GM12878 (cell line): ENCODE data around the gene OPTC. TPM values are rescaled to one million over a fixed set of nuclear protein-coding genes. Genes with fewer than 3 reads are reported as not detected.

Source experiments
- ATAC-seq: fragments of 200-7000 bp; cut with Tn5 transposase; 3 replicates; pipeline ENCODE4 v1.9.1; 2020; ENCODE audit warnings: mild to moderate bottlenecking, moderate library complexity
- BruUV-seq: library from RNA; stranded (reverse); fragments of 400-500 nt; replicated peaks from 2 replicates; lab custom pipeline; 2021; lab: Mats Ljungman, UMichigan
- CTCF ChIA-PET: fragments of 300-600 bp; sonication (Branson Sonifier 250); formaldehyde crosslinking; extraction: SDS; loops from one replicate; lab custom pipeline; 2021; ENCODE audit warnings: inconsistent platforms; lab: Yijun Ruan, JAX
- POLR2A ChIA-PET: fragments of 350-600 bp; formaldehyde crosslinking; extraction: SDS; loops from one replicate; lab custom pipeline; 2021; ENCODE audit warnings: inconsistent platforms; lab: Charles Lee
- RAD21 ChIA-PET: fragments of 300-600 bp; sonication (Branson Sonifier 250); formaldehyde crosslinking; loops from one replicate; lab custom pipeline; 2023; ENCODE audit warnings: antibody characterized with exemption; ENCODE audit not compliant: unreplicated experiment; lab: Charles Lee
- SMC1A ChIA-PET: fragments of 300-600 bp; sonication (Branson Sonifier 250); formaldehyde crosslinking; loops from one replicate; lab custom pipeline; 2023; ENCODE audit not compliant: unreplicated experiment, uncharacterized antibody; lab: Charles Lee
- DNase-seq: peaks from one replicate; pipeline ENCODE4 v3.0.0-alpha.2; 2011; ENCODE audit warnings: low read depth, low spot score
- FAIRE-seq: peaks from 3 replicates; lab custom pipeline; 2011; peaks lifted over from hg19 to GRCh38; lab: Jason Lieb, UNC
- H2AFZ ChIP-seq: 2 replicates; pipeline ENCODE4 v1.6.0; 2011; ENCODE audit warnings: low read depth, low read length, control low read depth; ENCODE audit not compliant: control insufficient read depth
- H3K27ac ChIP-seq: 2 replicates; pipeline ENCODE4 v1.5.1; 2011; ENCODE audit warnings: control low read depth; ENCODE audit not compliant: control insufficient read depth, insufficient read depth
- H3K27me3 ChIP-seq, 2 experiments: replicated peaks in 1 of 2; 2 replicates each; pipeline versions ENCODE4 v1.6.0 to v1.6.1; 2011; ENCODE audit warnings: low read length in 1 of 2; ENCODE audit not compliant: control insufficient read depth in 2 of 2, insufficient read depth in 2 of 2
- H3K36me3 ChIP-seq, 2 experiments: 2 replicates each; pipeline ENCODE4 v1.5.1; 2011; ENCODE audit warnings: low read length in 1 of 2; ENCODE audit not compliant: control insufficient read depth in 2 of 2, insufficient read depth in 2 of 2
- H3K4me1 ChIP-seq: 2 replicates; pipeline ENCODE4 v1.6.1; 2011; ENCODE audit warnings: mild to moderate bottlenecking, low read length, moderate library complexity, mixed read lengths; ENCODE audit not compliant: control insufficient read depth, insufficient read depth
- H3K4me2 ChIP-seq: 2 replicates; pipeline ENCODE4 v1.6.0; 2011; ENCODE audit warnings: control low read depth; ENCODE audit not compliant: control insufficient read depth, insufficient read depth
- H3K4me3 ChIP-seq: fragments of 200-600 bp; sonication (generic); 2 replicates; pipeline ENCODE4 v1.5.1; 2016
- H3K79me2 ChIP-seq: 2 replicates; pipeline ENCODE4 v1.6.0; 2011; ENCODE audit warnings: low read length; ENCODE audit not compliant: control insufficient read depth, insufficient read depth
- H3K9ac ChIP-seq: 2 replicates; pipeline ENCODE4 v1.8.0; 2011; ENCODE audit warnings: low read length, control low read depth, mixed read lengths; ENCODE audit not compliant: control insufficient read depth, insufficient read depth
- H3K9me3 ChIP-seq: replicated peaks from 3 replicates; pipeline ENCODE4 v1.5.1; 2011; ENCODE audit warnings: mild to moderate bottlenecking, low read length; ENCODE audit not compliant: control insufficient read depth, insufficient read depth
- H4K20me1 ChIP-seq: 2 replicates; pipeline ENCODE4 v1.6.0; 2011; ENCODE audit not compliant: control insufficient read depth, insufficient read depth
- BCL3 ChIP-seq: IDR thresholded peaks from 2 replicates; pipeline ENCODE4 v1.6.1; 2011; ENCODE audit warnings: borderline replicate concordance, low read depth, mild to moderate bottlenecking, moderate library complexity, low read length; ENCODE audit not compliant: insufficient read depth, poor library complexity, severe bottlenecking
- BMI1 ChIP-seq: fragments of 450-650 bp; IDR thresholded peaks from 2 replicates; pipeline ENCODE4 v1.6.1; 2016; ENCODE audit warnings: mild to moderate bottlenecking, moderate library complexity, borderline replicate concordance
- DPF2 ChIP-seq: fragments of 450-650 bp; IDR thresholded peaks from 2 replicates; pipeline ENCODE4 v1.6.1; 2017; ENCODE audit warnings: mild to moderate bottlenecking
- MEF2A ChIP-seq: IDR thresholded peaks from 2 replicates; pipeline ENCODE4 v1.6.1; 2011; ENCODE audit warnings: low read depth, mild to moderate bottlenecking, low read length, moderate library complexity; ENCODE audit not compliant: insufficient read depth
- PBX3 ChIP-seq: IDR thresholded peaks from 2 replicates; pipeline ENCODE4 v1.6.1; 2011; ENCODE audit warnings: mild to moderate bottlenecking, low read depth, low read length, moderate library complexity; ENCODE audit not compliant: insufficient replicate concordance
- SRF ChIP-seq, 2 experiments: IDR thresholded peaks; 2 replicates each; pipeline ENCODE4 v1.6.1; 2011; ENCODE audit warnings: low read depth in 2 of 2, low read length in 2 of 2, mild to moderate bottlenecking in 1 of 2, moderate library complexity in 1 of 2
- TARDBP ChIP-seq: IDR thresholded peaks from 2 replicates; pipeline ENCODE4 v1.6.1; 2016; ENCODE audit warnings: borderline replicate concordance
- ZNF384 ChIP-seq: IDR thresholded peaks from 2 replicates; pipeline ENCODE4 v1.6.1; 2012; ENCODE audit warnings: low read depth, mild to moderate bottlenecking, low read length, improper control_type of control experiment, borderline replicate concordance
- ZNF622 ChIP-seq: fragments of 450-650 bp; IDR thresholded peaks from 2 replicates; pipeline ENCODE4 v1.6.1; 2017; ENCODE audit warnings: mild to moderate bottlenecking, inconsistent platforms
- WGBS: methylation state at CpG from one replicate; pipeline ENCODE4 v1.1.6; 2016; ENCODE audit warnings: low lambda C conversion rate; ENCODE audit not compliant: insufficient replicate concordance, insufficient coverage; ENCODE audit errors: missing lambda C conversion rate; 5-methylcytosine and 5-hydroxymethylcytosine counted together
- in situ Hi-C: fragments of 300-500 bp; cut with MboI; formaldehyde crosslinking; loops from 9 replicates; pipeline ENCODE4 v1.14.3; 2018; ENCODE audit warnings: mixed read lengths
- intact Hi-C: fragments of 100-400 bp; cut with micrococcal nuclease; formaldehyde crosslinking; loops from one replicate; pipeline ENCODE4 v1.14.2; 2022; ENCODE audit not compliant: unreplicated experiment
- polyA plus RNA-seq, 11 experiments: library from polyadenylated mRNA; depleted of rRNA in 4 of 11; unstranded in 6 of 11; stranded (reverse) in 5 of 11; fragments of >200 nt; fragmentation: Nextera tagmentation in 4 of 11; fragmentation: Illumina TruSeq in 1 of 11; extraction: Ambion mirVana in 4 of 11; extraction: Trizol in 1 of 11; gene quantifications; 1 replicate in 1 of 11; 2 replicates in 10 of 11; pipeline versions ENCODE4 v1.2.1 to v1.2.3, GENCODE V29; 2011 to 2016; ENCODE audit warnings: inconsistent platforms in 2 of 11, missing spikeins in 2 of 11, low read depth in 1 of 11
- total RNA-seq, 4 experiments: library from RNA; depleted of rRNA in 3 of 4; stranded (reverse); fragments of >200 nt in 3 of 4; fragmentation: Illumina TruSeq in 1 of 4; extraction: Trizol in 1 of 4; gene quantifications; 2 replicates each; pipeline versions ENCODE4 v1.2.1 to v1.2.3, GENCODE V29; 2013 to 2021

Gene OPTC
- total and polyA plus RNA-seq, 10 of the 15 experiments (the other 5 are each of a cell fraction or from before 2014, with no cell fraction given), result not detected

- BruUV-seq, result no TSS peak
- SMC1A ChIA-PET, result interaction anchor here (1.1 to 5.0 kb wide), 5 partner anchors 22 to 115 kb away, joined by 3 to 16 read pairs (median 7); partner anchors contain the start of gene PRELP
- CTCF ChIA-PET, result interaction anchor here (1.1 to 5.5 kb wide), 7 partner anchors 9 to 188 kb away, joined by 4 to 73 read pairs (median 6); no protein-coding TSS in a partner anchor
- POLR2A ChIA-PET, result no interaction called here
- H3K4me1 ChIP-seq, result peaks cover 3% of the 10 kb centered on the region; the same call in 1 of the 2 replicates
- no peaks in the 10 kb centered on the region for H4K20me1 ChIP-seq
- H3K9me3 ChIP-seq, result no peaks in the 10 kb centered on the region
- H2AFZ ChIP-seq, result no peak overlapping the region
- in situ Hi-C loops (no loop called here), intact Hi-C loops (no loop called here)
- DNase-seq (no peak), ATAC-seq (no peak)
- H3K9ac ChIP-seq, result no peak overlapping the region
- no peak overlapping the region for H3K4me2 ChIP-seq
- WGBS, result 60% methylated on average over 18 of the region's 18 CpGs
- H3K36me3 ChIP-seq, result no peaks in the 10 kb centered on the region
- no peaks in the 10 kb centered on the region for H3K27me3 ChIP-seq
- H3K79me2 ChIP-seq, result no peaks in the 10 kb centered on the region
- no peak overlapping the region for H3K27ac ChIP-seq
- RAD21 ChIA-PET, result interaction anchor here (1.2 to 1.4 kb wide), 2 partner anchors 13 to 15 kb away, joined by 3 to 4 read pairs; no protein-coding TSS in a partner anchor
- H3K4me3 ChIP-seq, result no peak overlapping the region
- TF ChIP-seq MEF2A, result no peak
- TF ChIP-seq ZNF384, result no peak
- TF ChIP-seq ZNF622, result no peak
- TF ChIP-seq, all 136 proteins: peak for 0
- no peak for FAIRE-seq
Observed at GRCh38 chr1:203454986-203455471, 38.9 kb upstream of the OPTC start.

GRCh38 chr1:203455706-203456105 lies 38.2 kb upstream of the OPTC start:
- WGBS, result 59% methylated on average over 3 of the region's 3 CpGs
- TF ChIP-seq SRF (IDR thresholded peaks at IDR 0.05; ENCODE audit: low read depth in 2 of 2, low read length in 2 of 2) (no peak), BCL3 (no peak), TARDBP (no peak), PBX3 (no peak), BMI1 (no peak), DPF2 (no peak)

More at GRCh38 chr1:203455706-203456105, 38.2 kb upstream of the OPTC start:
- Histone ChIP-seq H3K4me3 (no peak overlapping the region), H4K20me1 (no peaks in the 10 kb centered on the region), H3K4me1 (peaks cover 3% of the 10 kb centered on the region; the same call in 1 of the 2 replicates), H3K79me2 (no peaks in the 10 kb centered on the region), H3K9ac (no peak overlapping the region), H3K27ac (no peak overlapping the region), H3K36me3 (no peaks in the 10 kb centered on the region), H3K4me2 (no peak overlapping the region), H3K9me3 (no peaks in the 10 kb centered on the region), H2AFZ (no peak overlapping the region), H3K27me3 (no peaks in the 10 kb centered on the region)
- in situ Hi-C loops (no loop called here), intact Hi-C loops (no loop called here)
- DNase-seq, result no peak
- POLR2A ChIA-PET, result interaction anchor here (0.6 kb wide), 1 partner anchor 75 kb away, joined by 3 read pairs; no protein-coding TSS in a partner anchor
- CTCF ChIA-PET, result interaction anchor here (0.7 to 4.3 kb wide), 3 partner anchors 14 to 32 kb away, joined by 3 to 33 read pairs (median 17); no protein-coding TSS in a partner anchor
- no peak for FAIRE-seq
- RAD21 ChIA-PET, result no interaction called here
- no peak for ATAC-seq
- BruUV-seq, result no TSS peak
- SMC1A ChIA-PET, result interaction anchor here (0.6 to 5.0 kb wide), 4 partner anchors 21 to 156 kb away, joined by 3 to 16 read pairs (median 4); partner anchors contain the start of gene PRELP
